Upper lobe of left lung (tissue), 4 donors: ENCODE data around the gene ULK4.
"Not testable (repeated sequence)": the region's sequence is repeated elsewhere in the genome, so short reads cannot be mapped to it uniquely, and the experiment has no call there.

ENCODE experiments used
- POLR2A ChIP-seq, 4 donors: fragments of 450-650 bp; IDR thresholded peaks; one replicate each; pipeline ENCODE4 v1.5.1; 2016 to 2017; ENCODE audit warnings: antibody characterized with exemption in 4 of 4, mild to moderate bottlenecking in 2 of 4
- POLR2AphosphoS5 ChIP-seq, 2 donors: sonication (generic); formaldehyde crosslinking; IDR thresholded peaks; one replicate each; pipeline ENCODE4 v1.5.1; 2017; ENCODE audit warnings: antibody characterized with exemption in 2 of 2

DNA sequence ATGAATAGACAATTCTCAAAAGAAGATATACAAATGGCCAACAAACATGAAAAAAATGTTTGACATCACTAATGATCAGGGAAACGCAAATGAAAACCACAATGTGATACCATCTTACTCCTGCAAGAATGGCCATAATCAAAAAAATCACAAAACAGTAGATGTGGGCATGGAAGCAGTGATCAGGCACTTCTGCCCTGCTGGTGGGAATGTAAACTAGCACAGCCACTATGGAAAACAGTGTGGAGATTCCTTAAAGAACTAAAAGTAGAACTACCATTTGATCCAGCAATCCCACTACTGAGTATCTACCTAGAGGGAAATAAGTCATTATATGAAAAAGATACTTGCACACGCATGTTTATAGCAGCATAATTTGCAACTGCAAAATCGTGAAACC, 677.0 kb downstream of the ULK4 start:
- TF ChIP-seq POLR2A, POLR2AphosphoS5 (IDR thresholded peaks at IDR 0.05): not testable (repeated sequence)
